GM19463 (cell line): ENCODE data around the gene TENM3.

Experiments
- ATAC-seq: cut with Tn5 transposase; IDR thresholded peaks from one replicate; pipeline ENCODE4 v1.9.1; 2021; ENCODE audit warnings: mild to moderate bottlenecking, moderate library complexity; ENCODE audit not compliant: unreplicated experiment

Gene TENM3

DNA sequence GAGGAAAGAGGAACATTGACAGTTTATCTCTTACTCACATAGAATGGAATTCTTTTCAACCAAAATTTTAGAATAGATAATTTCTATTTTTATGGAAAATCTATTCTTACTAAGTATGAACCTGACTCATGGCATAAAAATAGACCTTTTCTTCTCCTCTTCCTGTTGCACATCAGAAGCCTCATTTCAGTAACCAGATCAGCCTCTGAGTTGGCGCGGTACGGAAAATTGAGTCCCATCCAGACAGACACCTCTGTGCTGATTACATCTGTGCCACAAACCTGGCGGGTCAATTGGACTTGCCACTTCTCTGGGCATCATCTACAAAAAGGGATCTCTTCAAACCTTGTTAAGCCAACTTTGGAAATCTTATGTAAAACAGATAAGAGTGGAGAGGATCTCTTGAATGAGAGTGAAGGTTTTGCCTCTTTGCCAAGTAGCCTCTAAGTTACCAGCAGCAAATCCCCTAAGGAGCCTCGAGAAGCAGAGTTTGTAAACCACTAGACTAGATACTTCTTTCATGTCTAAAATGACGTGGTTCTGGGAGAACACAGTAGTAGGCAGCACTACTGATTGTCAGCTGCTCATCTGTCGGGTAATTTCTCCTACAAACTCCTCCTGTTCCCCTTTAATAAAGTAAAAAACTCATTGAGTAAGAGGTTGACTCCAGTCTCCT lies 37.4 kb downstream of the TENM3 start:
- no peak for ATAC-seq

DNA sequence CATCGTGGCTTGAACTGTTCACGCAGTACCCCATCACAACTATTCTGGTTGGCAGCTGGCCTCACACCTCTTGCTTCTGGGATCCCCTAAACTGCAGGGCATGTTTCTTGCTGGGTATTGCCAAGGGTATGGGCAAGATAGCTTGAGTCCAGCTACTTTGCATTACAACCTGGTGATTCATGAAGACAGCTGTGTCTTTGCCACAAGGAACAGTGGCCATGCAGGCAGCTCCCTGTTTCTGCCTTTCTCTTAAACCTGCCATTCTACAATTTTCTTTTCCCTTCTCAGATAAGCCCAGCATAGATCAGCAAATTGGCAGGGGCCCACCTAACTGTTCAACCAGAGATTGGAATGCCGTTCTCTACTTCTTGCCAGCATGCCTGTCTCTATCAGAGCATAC lies 42.8 kb downstream of the TENM3 start:
- ATAC-seq = no peak

DNA sequence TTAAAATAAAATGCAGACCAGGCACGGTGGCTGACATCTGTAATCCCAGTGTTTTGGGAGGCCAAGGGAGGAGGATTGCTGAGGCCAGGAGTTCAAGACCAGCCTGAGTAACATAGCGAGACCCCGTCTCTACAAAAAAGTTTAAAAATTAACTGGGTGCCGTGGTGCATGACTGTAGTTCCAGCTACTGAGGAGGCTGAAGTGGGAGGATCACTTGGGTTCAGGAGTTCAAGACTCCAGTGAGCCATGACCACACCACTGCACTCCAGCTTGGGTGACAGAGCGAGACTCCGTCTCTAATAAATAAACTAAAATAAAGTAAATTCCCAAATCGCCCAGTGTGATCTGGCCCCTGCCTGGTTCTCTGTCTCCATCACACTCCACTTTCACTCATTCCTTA lies 43.7 kb downstream of the TENM3 start:
- no peak for ATAC-seq

DNA sequence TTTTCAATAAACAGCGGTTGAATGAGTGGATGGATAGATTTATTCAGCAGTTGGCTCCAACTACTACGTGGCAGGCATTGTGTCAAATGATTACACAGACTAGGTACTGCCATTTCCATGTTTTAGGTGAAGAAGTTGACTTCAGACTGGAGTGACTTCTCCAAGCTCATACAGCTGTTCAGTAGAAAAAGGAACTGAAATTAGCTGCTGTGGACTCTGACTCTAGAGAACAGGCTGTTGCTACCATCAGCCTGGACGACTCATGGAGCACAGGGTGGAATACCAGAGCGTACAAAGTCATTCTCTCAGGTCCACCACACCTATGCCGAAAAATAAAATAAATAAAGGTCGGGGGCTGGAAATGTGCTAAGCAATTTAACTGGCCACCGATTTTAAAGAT lies 45.3 kb downstream of the TENM3 start:
- ATAC-seq = no peak

DNA sequence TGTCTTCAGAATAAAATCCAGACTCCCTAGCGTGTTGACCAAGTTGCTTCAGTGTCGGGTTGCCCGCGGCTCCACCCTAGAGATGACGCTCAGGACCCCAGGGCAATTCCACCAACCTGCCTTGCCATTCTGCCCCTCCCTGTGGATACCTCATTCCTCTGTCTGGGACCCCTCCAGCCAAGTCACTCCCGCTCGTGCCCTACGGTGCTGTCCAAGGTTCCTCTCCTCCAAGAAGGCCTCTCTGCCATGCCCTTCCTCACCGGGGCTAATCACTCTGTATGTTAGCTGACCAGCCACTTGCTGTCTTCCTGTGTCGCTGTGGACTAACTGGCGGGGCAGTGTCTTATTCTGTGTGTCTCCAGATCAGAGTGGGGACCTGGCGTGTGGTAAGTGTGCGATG lies 46.6 kb downstream of the TENM3 start:
- no peak for ATAC-seq

DNA sequence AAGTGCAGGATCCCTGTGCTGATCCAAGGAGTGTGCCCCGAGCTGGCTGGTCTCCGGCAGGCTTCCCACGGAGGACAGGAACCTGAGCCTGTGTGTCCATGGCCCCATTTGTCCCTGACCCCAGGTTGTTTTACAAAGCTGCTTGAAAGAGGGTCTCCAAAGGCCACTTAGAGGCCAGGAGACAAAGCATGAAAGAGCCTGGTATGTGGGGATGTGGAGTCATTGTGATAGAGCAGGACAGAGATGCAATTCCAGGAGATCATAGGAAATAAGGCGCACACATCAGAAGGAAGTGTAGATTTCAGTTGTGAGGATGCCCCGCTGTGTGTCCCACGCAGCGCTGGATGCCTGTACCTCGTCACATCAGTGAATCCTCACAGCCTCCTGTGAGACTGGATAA lies 48.0 kb downstream of the TENM3 start:
- ATAC-seq = no peak

DNA sequence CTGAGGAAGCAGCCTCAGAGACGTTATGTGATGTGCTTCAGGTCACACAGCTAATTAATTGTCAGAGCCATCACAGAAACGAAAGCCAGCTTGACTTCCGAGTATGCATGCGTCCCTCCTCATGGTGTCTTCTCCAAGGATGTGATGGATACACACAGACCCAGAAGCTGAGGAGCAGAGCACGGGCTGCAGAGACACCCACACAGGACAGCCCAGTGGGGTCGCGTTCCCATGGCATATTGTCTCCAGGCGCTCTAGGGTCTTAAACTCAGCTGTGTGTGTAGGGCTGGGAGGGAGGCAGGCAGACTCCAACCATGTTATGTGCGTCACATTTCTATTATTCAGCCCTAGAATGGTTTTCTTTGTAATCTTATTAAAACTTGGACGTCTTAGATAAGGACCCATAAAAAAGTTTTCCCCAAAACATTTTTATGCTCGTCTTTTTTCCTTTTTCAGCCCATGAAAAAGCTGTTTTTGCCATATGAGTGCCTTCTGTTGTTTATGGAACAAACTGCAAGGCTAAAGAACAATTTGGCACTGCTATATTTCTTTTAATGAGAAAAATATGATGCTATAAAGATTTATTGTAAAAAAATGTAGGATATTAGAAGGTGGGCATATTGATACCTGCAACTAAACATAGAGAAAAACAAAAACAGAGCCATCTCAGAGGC lies 48.5 kb downstream of the TENM3 start:
- no peak for ATAC-seq

DNA sequence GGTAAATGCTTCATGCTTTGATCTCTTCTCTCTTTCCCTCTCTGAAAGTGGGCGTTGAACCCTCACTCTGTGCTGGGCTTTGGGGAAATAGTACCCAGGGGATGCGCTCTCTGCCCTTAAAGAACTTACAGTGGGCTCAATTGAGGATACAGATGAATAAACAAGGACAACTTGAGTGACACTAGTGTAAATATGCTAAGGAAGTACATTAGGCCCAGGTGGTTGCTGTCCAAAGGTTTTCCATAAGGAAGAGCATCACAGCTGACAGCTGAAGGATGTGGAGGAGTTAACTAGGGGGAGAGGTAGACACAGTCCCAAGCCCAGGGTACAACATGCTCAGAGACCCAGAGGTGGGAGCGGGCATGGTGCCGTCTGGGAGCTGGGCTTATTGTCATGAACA lies 49.4 kb downstream of the TENM3 start:
- ATAC-seq = no peak

DNA sequence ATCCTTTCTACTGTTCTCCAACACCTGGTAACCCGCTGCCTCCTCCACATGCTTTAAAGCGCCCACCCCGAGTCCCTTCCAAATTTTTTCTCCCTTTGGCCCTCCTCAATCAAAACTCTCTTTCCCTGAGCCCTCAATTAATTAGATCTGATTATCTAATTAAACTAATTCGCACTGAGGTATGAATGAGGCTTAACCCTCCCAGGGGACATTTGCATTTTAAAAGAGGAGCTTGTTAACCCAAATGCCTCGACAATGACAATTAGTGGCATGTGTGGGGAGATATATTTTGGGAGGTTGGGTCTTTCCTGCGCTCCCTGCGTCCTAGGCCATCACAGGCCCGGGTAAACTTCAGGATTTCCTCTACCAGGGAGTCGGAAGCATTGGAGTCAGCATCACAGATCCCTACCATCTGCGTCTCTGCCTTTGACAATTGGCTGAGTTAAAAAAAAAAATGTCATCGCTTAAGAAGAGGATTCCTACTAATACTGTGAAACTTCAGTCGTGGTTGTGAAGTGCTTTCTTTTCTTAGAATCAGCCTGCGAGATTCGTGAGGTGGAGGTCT lies 50.6 kb downstream of the TENM3 start:
- no peak for ATAC-seq

DNA sequence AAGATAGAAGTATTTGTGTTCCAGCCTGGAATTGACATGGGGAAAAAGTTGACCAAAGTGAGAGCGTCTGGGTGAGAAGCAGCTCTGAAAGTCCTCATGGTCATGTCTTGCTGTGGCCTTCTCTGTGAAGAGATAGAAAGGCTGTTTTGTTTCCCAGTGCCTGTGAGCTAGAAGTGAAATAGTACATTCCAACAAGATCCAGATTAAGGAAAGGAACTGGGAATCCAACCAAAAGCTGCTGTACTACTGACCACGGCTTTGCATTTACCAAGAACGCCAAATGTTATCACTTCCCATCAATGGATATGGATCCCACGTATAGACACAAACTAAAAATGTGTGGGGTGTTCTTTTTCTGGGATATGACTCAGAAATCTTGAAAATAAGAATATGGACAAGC lies 51.2 kb downstream of the TENM3 start:
- ATAC-seq = no peak

DNA sequence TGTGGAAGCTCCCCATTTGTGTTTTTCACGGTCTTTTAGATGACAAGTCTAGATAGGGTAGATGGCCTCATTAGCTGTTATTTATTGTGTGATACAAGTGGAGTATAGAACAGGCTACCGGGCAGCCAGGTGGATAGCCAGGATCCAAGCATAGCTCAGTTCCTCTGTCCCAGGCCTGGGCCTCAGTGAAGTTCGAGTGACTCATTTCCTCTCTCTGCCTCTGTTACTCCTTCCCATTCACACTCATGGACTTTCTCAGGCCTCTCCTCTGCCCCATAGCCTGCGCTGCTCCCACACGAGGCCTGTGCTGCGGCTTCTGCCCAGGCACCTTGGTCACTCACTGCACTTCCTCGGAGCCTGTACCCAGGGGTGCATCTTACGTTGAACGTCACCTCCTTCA lies 54.5 kb downstream of the TENM3 start:
- no peak for ATAC-seq

DNA sequence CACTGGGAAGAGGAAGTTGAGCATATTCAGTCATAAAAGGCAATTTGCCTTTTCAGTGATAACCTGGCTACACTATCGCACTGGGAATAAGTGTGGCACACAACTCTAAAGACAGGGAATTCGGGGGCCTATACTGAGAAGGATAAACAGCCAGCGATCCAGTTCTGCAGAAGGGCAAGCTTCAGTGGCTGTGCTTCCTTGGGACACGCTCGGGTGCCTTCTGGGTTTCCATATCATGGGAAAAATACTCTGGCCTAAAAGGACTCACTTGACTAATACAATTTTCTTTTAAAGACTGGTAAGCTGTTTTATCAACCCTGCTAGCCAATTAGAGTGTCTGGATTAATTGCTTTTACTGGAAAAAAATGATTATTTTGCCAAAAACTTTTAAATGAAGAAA lies 58.5 kb downstream of the TENM3 start:
- no peak for ATAC-seq

DNA sequence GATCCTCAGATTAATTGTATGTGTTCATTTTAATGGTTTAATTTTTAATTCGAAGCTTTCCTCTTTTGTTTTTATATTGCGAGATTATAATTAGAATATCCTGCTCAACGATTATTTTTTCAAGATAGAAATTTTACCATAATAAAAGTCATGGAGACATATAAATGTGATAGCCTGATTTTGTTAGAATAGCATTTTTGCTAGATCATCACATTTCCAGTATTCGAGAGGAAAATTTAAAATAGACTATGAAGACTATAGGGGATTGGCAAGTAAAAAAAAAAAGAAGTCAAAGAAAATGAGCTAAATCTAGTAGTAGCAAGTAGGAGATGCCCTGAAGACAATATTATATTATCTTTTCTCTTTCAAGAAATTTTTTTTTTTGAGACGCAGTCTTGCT lies 60.6 kb downstream of the TENM3 start:
- ATAC-seq = no peak

DNA sequence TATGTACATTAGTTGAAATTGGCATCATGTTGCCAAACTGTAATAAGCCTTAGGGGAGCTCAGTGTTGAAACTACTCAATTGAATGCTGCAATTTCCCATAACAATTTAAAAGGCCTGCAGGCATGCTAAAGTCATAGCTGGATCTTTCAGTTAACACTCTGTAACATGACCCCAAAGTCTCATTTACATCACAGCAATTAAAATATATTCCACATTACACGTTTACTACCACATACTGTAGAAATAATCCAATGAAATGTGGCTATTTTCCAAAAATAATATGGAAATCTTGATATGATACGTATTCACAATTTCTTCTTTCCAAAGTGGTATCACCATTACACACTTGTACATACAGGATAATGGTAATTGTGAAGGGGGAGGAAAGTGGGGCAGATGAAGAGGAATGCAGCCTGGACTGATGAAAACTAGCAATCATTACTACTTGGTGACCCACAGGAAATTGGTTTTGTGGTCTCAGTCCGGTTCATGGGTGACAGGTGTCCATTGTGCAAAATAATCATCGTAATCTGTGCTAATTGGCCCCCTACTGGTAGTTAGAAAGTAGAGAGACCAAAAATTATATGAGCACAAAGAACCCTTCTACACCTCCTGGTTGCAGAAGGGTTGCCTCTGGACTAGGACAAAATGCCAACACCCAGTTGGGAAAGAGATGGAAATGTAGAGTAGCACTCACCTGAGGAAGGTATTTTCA lies 63.7 kb downstream of the TENM3 start:
- ATAC-seq = no peak

DNA sequence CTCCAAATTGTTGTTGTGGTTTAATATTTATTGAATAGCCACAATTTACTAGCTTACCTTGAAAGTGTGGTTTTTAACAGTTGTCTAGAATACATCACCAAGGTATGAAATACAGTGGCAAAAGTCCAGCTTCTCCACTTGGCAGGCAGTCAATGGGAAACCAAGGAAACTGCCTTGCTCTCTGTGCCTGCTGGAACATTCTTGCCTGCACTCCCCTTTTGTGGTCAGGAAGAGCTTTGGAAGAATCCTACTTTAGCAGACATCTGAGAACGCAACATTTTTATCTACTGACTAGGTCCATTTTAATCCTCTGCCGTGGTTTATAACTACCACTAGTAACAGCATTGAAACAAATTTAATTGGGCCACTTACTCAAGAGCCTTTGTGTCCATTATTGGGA lies 64.5 kb downstream of the TENM3 start:
- ATAC-seq = no peak

DNA sequence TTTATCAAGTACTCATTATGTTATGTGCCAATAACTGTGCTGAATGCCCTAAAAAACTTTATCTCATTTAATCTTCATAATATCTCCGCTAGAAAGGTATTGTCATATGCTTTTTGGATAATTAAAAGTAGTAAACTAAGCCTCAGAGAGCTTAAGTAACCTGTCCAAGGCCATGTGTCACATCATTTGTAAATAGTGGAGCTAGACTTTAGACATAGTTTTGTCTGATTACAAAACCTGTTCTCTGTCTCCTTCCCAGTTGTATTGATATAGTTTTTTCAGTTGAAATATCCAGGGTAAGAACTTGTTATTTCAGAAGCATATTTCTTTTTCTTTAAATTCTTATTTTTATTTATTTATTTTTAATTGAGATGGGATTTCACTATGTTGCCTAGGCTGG lies 66.7 kb downstream of the TENM3 start:
- no peak for ATAC-seq

DNA sequence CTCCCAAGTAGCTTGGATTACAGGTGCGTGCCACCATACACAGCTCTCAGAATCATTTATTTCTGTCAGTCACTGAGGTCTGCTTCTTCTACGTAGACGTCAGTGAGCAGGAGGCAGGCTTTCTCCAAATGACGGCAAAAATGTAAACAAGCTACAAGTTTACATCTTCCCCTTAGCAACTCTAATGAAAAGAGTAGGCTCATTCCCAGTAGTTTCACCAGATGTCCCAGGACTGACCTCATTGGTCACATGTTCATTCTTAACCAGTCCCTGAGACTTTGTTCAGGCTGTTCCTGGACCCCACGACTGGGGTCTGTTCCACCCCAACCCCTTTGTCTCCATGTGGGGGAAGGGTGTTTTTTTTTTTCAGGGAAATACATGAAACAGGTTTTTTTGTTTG lies 67.1 kb downstream of the TENM3 start:
- no peak for ATAC-seq

DNA sequence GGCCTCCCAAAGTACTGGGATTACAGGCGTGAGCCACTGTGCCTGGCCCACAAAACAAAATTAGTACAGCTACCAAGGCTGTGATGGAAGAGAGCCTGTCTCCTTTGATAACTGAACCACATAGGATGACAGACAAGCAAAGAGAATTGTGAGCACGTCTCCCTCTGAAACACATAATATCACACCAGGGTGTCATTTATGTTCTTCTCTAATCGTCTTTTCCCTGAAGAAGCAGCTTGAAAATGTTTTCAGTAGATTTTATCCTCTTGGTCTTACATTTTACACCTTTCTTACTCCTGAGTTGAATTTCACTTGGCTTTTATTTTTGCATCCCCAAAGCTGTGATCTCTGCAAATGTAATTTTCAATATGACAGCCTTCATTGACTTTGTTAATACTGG lies 67.8 kb downstream of the TENM3 start:
- ATAC-seq = no peak

DNA sequence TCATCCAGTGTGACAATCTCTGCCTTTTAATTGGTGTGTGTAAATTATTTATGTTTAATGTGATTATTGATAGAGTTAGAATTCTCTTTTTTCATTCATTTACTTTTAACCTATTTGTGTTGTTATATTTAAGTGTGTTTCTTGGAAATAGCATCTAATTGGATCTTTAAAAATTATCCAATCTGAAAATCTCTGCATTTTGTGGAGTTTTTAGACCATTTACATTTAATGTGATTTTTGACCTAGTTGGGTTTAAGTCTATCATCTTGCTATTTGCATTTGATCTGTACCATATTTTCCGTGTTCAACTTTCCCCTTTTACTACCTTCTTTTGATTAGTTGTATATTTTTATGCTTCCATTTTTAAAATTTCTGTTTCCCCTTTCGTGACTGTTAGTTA lies 71.3 kb downstream of the TENM3 start:
- ATAC-seq = no peak

DNA sequence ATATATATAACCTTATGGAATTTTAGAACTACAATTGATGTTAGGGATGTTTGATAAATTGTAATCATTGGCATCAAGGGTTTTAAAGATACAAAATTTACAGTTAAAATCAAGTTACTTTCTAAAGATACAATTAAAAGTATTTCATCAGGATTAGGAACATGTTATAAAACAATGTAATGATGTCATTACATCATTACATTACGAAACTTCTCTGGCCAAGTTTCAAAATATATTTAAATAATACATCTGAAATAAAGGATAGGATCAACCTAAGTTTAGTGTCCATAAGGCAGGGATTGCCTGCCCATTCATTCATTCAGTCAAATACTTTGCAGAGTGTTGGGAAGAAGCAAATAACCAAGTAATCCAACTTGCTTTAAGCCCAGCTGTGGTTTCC lies 75.1 kb downstream of the TENM3 start:
- no peak for ATAC-seq

DNA sequence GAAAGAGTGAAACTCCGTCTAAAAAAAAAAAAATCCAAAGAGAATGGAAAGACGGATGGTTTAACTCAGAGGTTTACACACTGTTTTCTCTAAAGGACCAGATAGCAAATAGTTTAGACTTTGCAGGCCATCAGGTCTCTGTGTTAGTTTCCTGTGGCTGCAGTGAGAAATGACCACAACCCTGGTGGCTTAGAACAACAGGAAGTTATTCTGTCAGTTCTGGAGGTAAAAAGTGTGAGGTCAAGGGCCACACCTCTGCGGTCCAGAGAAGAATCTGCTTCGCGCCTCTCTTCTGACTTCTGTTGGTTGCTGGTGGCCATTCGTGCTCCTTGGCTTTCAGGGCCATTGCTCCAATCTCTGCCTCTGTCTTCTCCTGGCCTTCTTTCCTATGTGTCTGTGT lies 76.9 kb downstream of the TENM3 start:
- ATAC-seq = no peak

DNA sequence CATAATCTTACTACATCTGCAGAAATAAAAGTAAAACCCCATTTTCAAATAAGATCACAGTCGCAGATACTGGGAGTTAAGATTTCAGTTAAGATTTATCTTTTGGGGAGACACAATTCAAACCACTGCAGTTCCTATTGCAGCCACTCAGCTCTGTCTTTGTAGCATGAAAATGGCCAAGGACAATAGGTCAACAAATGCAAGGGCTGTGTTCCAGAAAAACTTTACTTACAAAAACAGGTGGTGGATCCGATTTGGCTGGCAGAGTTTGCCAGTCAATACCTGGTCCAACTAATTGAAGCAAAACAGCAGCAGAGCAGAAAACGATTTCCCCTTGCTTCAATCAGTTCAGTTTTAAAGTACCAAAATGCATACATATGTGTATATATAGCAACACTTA lies 77.4 kb downstream of the TENM3 start:
- no peak for ATAC-seq
